Activated CD4-positive, CD25-positive, alpha-beta regulatory T cell treated with anti-CD3 and anti-CD28 coated beads, Interleukin-2, amount 50 U/mL, for 24 hours (primary cell): ENCODE results near the gene AP4E1.
"Not testable (repeated sequence)": the region's sequence is repeated elsewhere in the genome, so short reads cannot be mapped to it uniquely, and the experiment has no call there.

Experiments
- ATAC-seq, 2 donors: fragments of 150-1000 bp; cut with Tn5 transposase; one replicate each; pipeline ENCODE4 v1.10.0; 2021; ENCODE audit warnings: mild to moderate bottlenecking in 1 of 2, moderate library complexity in 1 of 2

The AP4E1 gene

GRCh38 chr15:50954837-50955236 is 46.4 kb downstream of the AP4E1 start:
- not testable (repeated sequence) for ATAC-seq

- no peak for ATAC-seq
Measured at GRCh38 chr15:50959717-50960116, 51.2 kb downstream of the AP4E1 start.

GRCh38 chr15:50964075-50964474 is 55.6 kb downstream of the AP4E1 start:
- ATAC-seq: no peak

GRCh38 chr15:50968353-50968752 is 59.9 kb downstream of the AP4E1 start:
- ATAC-seq: no peak

- ATAC-seq: no peak
Measured at GRCh38 chr15:50970524-50970923, 62.0 kb downstream of the AP4E1 start.

GRCh38 chr15:50971115-50971514 is 62.6 kb downstream of the AP4E1 start:
- ATAC-seq: no peak

- ATAC-seq: no peak
Measured at GRCh38 chr15:50971542-50971941, 63.1 kb downstream of the AP4E1 start.

GRCh38 chr15:50973605-50974004 is 65.1 kb downstream of the AP4E1 start:
- ATAC-seq: no peak

GRCh38 chr15:50977162-50977561 is 68.7 kb downstream of the AP4E1 start:
- no peak for ATAC-seq

- ATAC-seq: no peak
Measured at GRCh38 chr15:50978580-50978979, 70.1 kb downstream of the AP4E1 start.

- ATAC-seq: no peak
Measured at GRCh38 chr15:50979041-50979440, 70.6 kb downstream of the AP4E1 start.

- no peak for ATAC-seq
Measured at GRCh38 chr15:50993598-50993997, 85.1 kb downstream of the AP4E1 start.

- no peak for ATAC-seq
Measured at GRCh38 chr15:50996641-50997040, 88.2 kb downstream of the AP4E1 start.

- ATAC-seq: no peak
Measured at GRCh38 chr15:50997371-50998051, 89.0 kb downstream of the AP4E1 start.

- ATAC-seq: no peak
Measured at GRCh38 chr15:51004103-51004551, 95.6 kb downstream of the AP4E1 start.

GRCh38 chr15:51006336-51006985 is 98.0 kb downstream of the AP4E1 start:
- peak in 1 of 2 donors; percentile 13 for ATAC-seq

- ATAC-seq: no peak
Measured at GRCh38 chr15:51007131-51007666, 98.7 kb downstream of the AP4E1 start.

- no peak for ATAC-seq
Measured at GRCh38 chr15:51011212-51011611, 102.7 kb downstream of the AP4E1 start.

- ATAC-seq: no peak
Measured at GRCh38 chr15:51016615-51017014, 108.1 kb downstream of the AP4E1 start.

- ATAC-seq: no peak
Measured at GRCh38 chr15:51022206-51022605, 113.7 kb downstream of the AP4E1 start.

GRCh38 chr15:51023499-51023898 is 115.0 kb downstream of the AP4E1 start:
- ATAC-seq: no peak

GRCh38 chr15:51024735-51025453 is 116.4 kb downstream of the AP4E1 start:
- no peak for ATAC-seq

GRCh38 chr15:51025454-51025846 is 117.0 kb downstream of the AP4E1 start:
- no peak for ATAC-seq
